GM23248 (cell line): Measurements from ENCODE around the gene IL1RAPL2.

Experiments used
- EZH2 ChIP-seq: fragments of 200-600 bp; sonication (generic); IDR thresholded peaks from 2 replicates; pipeline ENCODE4 v1.6.1; 2018; ENCODE audit warnings: antibody characterized with exemption, mild to moderate bottlenecking; ENCODE audit not compliant: insufficient read depth, poor library complexity, severe bottlenecking
- EZH2phosphoT487 ChIP-seq: fragments of 200-600 bp; sonication (generic); IDR thresholded peaks from 2 replicates; pipeline ENCODE4 v1.6.1; 2018; ENCODE audit warnings: antibody characterized with exemption, moderate library complexity, mild to moderate bottlenecking, low read depth; ENCODE audit not compliant: insufficient read depth

DNA sequence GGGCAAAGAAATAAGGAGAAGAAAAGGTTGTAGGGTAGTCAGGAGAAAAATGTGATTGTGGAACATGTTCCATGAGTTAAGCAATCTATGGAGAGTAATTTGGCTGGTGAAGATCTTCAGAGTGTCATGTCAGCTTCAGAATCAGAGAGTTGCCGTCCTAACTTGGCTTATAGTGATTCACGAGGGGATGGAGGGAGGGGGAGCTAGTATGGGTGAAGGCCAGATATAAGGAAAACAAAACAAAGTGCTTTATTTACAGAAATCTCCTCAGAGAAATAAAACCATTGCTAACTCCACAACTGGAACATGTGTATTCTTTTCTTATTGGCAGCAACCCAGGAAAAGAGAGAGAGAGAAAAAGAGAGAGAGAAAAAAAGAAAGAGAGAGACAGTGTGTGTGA, 999.9 kb downstream of the IL1RAPL2 start:
- TF ChIP-seq EZH2phosphoT487 = no peak
- TF ChIP-seq EZH2 = no peak
